Upper lobe of left lung (tissue), 6 donors: Measurements from ENCODE around the gene MYBBP1A. TPM values are rescaled to one million over a fixed set of nuclear protein-coding genes. Genes with fewer than 3 reads are reported as not detected.
A peak's percentile ranks its signal among the peaks of the same experiment; 100 is the strongest.

ENCODE experiments used
- ATAC-seq, 2 donors: fragments of 200-7000 bp; cut with Tn5 transposase; one replicate each; pipeline ENCODE4 v1.9.1; 2022; ENCODE audit warnings: mild to moderate bottlenecking in 2 of 2, moderate library complexity in 2 of 2; ENCODE audit not compliant: low FRiP score in 2 of 2
- DNase-seq, 2 donors: peaks; one replicate each; pipeline ENCODE4 v3.0.0-alpha.2; 2019 to 2020
- H3K27ac ChIP-seq, 4 donors: fragments of 200-600 bp; sonication (generic); one replicate each; pipeline ENCODE4 v1.5.1; 2016 to 2019
- H3K27me3 ChIP-seq, 4 donors: fragments of 200-600 bp; sonication (generic); one replicate each; pipeline ENCODE4 v1.5.1; 2017 to 2019
- H3K36me3 ChIP-seq, 4 donors: fragments of 200-600 bp; sonication (generic); one replicate each; pipeline ENCODE4 v1.5.1; 2016 to 2019
- H3K4me1 ChIP-seq, 4 donors: fragments of 200-600 bp; sonication (generic); one replicate each; pipeline ENCODE4 v1.5.1; 2018 to 2019
- H3K4me3 ChIP-seq, 4 donors: fragments of 200-600 bp; sonication (generic); one replicate each; pipeline ENCODE4 v1.5.1; 2017 to 2019; ENCODE audit warnings: mild to moderate bottlenecking in 2 of 4, moderate library complexity in 1 of 4
- H3K9me3 ChIP-seq, 4 donors: fragments of 200-600 bp; sonication (generic); one replicate each; pipeline ENCODE4 v1.5.1; 2018 to 2019
- CTCF ChIP-seq, 6 experiments: fragments of 450-650 bp in 4 of 6; fragments of 200-600 bp in 2 of 6; sonication (generic) in 2 of 6; IDR thresholded peaks; one replicate each; pipeline ENCODE4 v1.5.1; 2016 to 2019; ENCODE audit warnings: antibody characterized with exemption in 6 of 6
- EP300 ChIP-seq, 4 donors: sonication (generic); formaldehyde crosslinking; IDR thresholded peaks; one replicate each; pipeline ENCODE4 v1.5.1; 2017; ENCODE audit warnings: antibody characterized with exemption in 4 of 4, control low read depth in 2 of 4
- POLR2A ChIP-seq, 4 donors: fragments of 450-650 bp; IDR thresholded peaks; one replicate each; pipeline ENCODE4 v1.5.1; 2016 to 2017; ENCODE audit warnings: antibody characterized with exemption in 4 of 4, mild to moderate bottlenecking in 2 of 4
- POLR2AphosphoS5 ChIP-seq, 2 donors: sonication (generic); formaldehyde crosslinking; IDR thresholded peaks; one replicate each; pipeline ENCODE4 v1.5.1; 2017; ENCODE audit warnings: antibody characterized with exemption in 2 of 2
- WGBS, 2 donors: methylation state at CpG; one replicate each; pipeline ENCODE4 v1.1.5; 2017 to 2018; 5-methylcytosine and 5-hydroxymethylcytosine counted together
- total RNA-seq, 6 donors: library from RNA; depleted of rRNA in 4 of 6; stranded (reverse); fragments of >200 nt in 4 of 6; gene quantifications; one replicate each; pipeline versions ENCODE4 v1.1.0 to v1.2.1, GENCODE V29; 2016 to 2021
- donor health status: DM: no; HTN: no; CAD: no; lungs with moderate emphysema.
- donor health status: DM: no; HTN: yes; CAD: no; lungs with severe emphysema.

Gene MYBBP1A
- total RNA-seq, 6 donors from 2014 or later, result 45.2 to 151 (median 57.3) TPM

DNA sequence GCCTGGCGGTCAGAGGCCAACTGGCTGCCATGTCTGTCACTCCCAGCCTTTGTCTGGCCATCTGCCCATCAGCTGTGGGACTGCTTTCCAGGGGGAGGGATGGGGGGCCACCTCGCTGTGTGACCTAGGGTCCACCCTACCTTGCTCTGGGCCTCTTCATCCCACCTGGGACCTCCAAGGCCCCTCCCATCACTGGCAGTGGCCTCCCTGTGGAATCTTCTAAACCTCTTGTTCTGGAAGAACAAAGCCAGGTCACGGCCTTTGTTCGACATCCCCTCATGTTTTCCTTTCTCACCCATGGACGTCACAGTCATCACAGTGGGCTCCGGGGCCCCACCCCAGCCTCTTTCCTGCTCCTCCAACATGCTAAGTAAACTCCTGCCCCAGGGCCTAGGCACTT is 32.5 kb downstream of the MYBBP1A start:
- no peak overlapping the region for H3K4me3 ChIP-seq
- ATAC-seq (no peak), DNase-seq (peak in 1 of 2 donors; percentile 44)
- 64 to 72% methylated on average over 5 to 6 of the region's 6 CpGs for WGBS, 2 donors
- H3K4me1 ChIP-seq, result peaks cover 46 to 61% (median 54%) of the 10 kb centered on the region in 4 donors
- no peaks in the 10 kb centered on the region for H3K27me3 ChIP-seq
- no peaks in the 10 kb centered on the region for H3K9me3 ChIP-seq
- TF ChIP-seq EP300 (IDR thresholded peaks at IDR 0.05) (peak in 2 of 4 donors; percentile 46 to 63), POLR2AphosphoS5 (IDR thresholded peaks at IDR 0.05) (peak in 1 of 2 donors; percentile 62), POLR2A (IDR thresholded peaks at IDR 0.05) (no peak), CTCF (IDR thresholded peaks at IDR 0.05) (no peak)
- peak overlapping the region; percentile 85 to 95 (median 89) for H3K27ac ChIP-seq
- H3K36me3 ChIP-seq, result no peaks in the 10 kb centered on the region

DNA sequence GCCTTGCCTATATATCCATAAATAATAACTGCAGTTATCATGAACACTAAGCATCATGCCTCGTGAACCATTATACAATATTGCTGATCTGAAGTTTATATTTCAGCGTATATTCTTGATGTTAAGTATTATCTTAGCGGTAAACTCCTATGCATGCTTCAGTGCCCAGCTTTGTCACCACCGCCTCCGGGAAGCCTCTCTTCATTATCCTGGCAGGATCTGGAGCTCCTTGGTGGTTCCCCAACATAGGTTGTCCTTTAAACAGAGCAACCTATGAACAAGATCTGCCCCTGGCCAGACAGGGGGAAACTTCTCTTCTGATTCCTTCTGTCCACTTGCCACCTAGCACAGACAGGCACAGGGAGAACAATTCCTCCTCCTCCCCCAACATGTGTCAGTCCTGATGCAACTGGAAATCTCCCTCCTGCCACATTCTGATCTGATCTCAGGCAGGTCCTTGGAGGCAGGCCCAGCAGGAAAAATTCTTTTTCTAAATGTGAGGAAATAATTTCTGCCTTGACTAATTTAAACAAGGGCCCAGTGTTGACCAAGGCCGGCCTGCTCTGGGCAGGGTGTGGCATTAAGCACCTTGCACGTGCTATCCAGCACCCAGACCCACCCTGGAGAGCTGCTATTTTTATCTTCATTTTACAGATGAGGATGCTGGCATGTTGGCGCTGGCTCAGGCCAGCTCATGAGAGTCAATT is 34.1 kb downstream of the MYBBP1A start:
- Histone ChIP-seq H3K27ac (peak overlapping the region; percentile 85 to 95 (median 89)), H3K36me3 (no peaks in the 10 kb centered on the region), H3K4me3 (no peak overlapping the region), H3K27me3 (no peaks in the 10 kb centered on the region), H3K4me1 (peaks cover 54 to 65% (median 61%) of the 10 kb centered on the region in 4 donors), H3K9me3 (no peaks in the 10 kb centered on the region)
- ATAC-seq (peak; percentile 56 to 92), DNase-seq (peak in 1 of 2 donors; percentile 94)
- peak in 1 of 2 donors; percentile 87 for TF ChIP-seq POLR2AphosphoS5 (IDR thresholded peaks at IDR 0.05)
- TF ChIP-seq EP300 (IDR thresholded peaks at IDR 0.05), result peak in 2 of 4 donors; percentile 26 to 98
- no peak for TF ChIP-seq CTCF (IDR thresholded peaks at IDR 0.05)
- TF ChIP-seq POLR2A (IDR thresholded peaks at IDR 0.05), result no peak
- 72 to 73% methylated on average over 8 of the region's 8 CpGs for WGBS, 2 donors

DNA sequence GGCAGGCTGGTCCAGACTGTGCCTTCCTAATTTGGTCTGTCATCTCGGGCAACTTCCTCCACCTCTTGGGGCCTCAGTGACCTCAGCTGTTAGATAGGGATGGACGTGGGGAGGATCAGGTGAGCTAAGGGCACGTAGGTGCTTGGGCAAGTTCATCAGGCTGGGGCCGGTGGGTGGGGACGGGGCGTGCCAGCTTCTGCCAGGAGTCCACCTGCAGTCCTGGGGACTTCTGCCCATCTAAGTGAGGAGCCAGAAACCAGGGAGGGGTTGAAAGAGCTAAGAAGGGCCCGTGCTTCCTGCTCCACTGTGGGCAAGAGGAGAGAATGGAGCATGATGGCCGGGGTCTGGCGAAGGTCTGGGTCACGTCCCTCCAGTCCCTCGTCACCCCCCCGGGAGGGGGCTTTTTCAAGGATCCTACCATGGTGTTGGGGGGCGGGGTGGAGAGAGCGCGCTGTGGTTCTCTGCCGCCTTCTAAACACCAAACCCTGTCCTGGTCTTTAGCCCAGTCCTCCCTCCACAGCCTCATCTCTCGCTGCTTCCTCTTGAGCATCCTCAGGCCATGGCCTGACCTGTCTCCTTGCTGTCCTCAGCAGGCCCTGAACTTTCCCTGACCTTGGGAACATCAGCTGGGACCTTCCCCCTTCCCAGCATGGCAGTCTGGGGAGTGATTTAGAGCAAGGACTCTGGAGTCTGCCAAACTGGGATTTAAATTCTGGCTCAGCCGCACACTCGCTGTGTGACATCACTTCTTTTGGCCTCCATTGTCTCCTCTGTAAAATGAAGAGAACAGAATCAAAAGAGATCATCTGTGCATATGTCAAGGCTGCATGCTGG is 34.9 kb downstream of the MYBBP1A start:
- Histone ChIP-seq H3K9me3 (no peaks in the 10 kb centered on the region), H3K36me3 (no peaks in the 10 kb centered on the region), H3K27me3 (no peaks in the 10 kb centered on the region), H3K4me3 (no peak overlapping the region), H3K27ac (peak overlapping the region; percentile 85 to 95 (median 89)), H3K4me1 (peaks cover 61 to 72% (median 69%) of the 10 kb centered on the region in 4 donors)
- TF ChIP-seq POLR2A (IDR thresholded peaks at IDR 0.05) (no peak), EP300 (IDR thresholded peaks at IDR 0.05) (no peak), CTCF (IDR thresholded peaks at IDR 0.05) (no peak), POLR2AphosphoS5 (IDR thresholded peaks at IDR 0.05) (peak in 1 of 2 donors; percentile 40)
- DNase-seq (peak in 1 of 2 donors; percentile 53), ATAC-seq (no peak)
- WGBS, 2 donors, result 68 to 85% methylated on average over 12 to 19 of the region's 19 CpGs

- peak; percentile 7 to 56 for ATAC-seq
- Histone ChIP-seq H3K27ac (peak overlapping the region; percentile 85 to 95 (median 89)), H3K4me1 (peaks cover 70 to 81% (median 78%) of the 10 kb centered on the region in 4 donors), H3K27me3 (no peaks in the 10 kb centered on the region), H3K9me3 (no peaks in the 10 kb centered on the region), H3K4me3 (no peak overlapping the region), H3K36me3 (no peaks in the 10 kb centered on the region)
- 67 to 69% methylated on average over 3 to 10 of the region's 14 CpGs for WGBS, 2 donors
- DNase-seq, result peak; percentile 89 to 92
- TF ChIP-seq POLR2A (IDR thresholded peaks at IDR 0.05) (peak in 1 of 4 donors; percentile 35), CTCF (IDR thresholded peaks at IDR 0.05) (no peak), EP300 (IDR thresholded peaks at IDR 0.05) (peak in 2 of 4 donors; percentile 92 to 93), POLR2AphosphoS5 (IDR thresholded peaks at IDR 0.05) (peak; percentile 67 to 79)
These were observed 35.8 kb downstream of the MYBBP1A start for GRCh38 chr17:4519361-4519788.
